C4-2B (cell line): ENCODE measurements around the gene CR1L.
"Not testable (repeated sequence)": the region's sequence is repeated elsewhere in the genome, so short reads cannot be mapped to it uniquely, and the experiment has no call there.

Source experiments
- ZFX ChIP-seq: fragments of 450-650 bp; IDR thresholded peaks from 2 replicates; pipeline ENCODE4 v1.6.1; 2017
- TF ChIP-seq, protein P1 (sequence below): fragments of 450-650 bp; conservative IDR thresholded peaks from 2 replicates; pipeline ENCODE4 v1.5.1; 2017; ENCODE audit warnings: mild to moderate bottlenecking

- TF ChIP-seq, protein P1, sequence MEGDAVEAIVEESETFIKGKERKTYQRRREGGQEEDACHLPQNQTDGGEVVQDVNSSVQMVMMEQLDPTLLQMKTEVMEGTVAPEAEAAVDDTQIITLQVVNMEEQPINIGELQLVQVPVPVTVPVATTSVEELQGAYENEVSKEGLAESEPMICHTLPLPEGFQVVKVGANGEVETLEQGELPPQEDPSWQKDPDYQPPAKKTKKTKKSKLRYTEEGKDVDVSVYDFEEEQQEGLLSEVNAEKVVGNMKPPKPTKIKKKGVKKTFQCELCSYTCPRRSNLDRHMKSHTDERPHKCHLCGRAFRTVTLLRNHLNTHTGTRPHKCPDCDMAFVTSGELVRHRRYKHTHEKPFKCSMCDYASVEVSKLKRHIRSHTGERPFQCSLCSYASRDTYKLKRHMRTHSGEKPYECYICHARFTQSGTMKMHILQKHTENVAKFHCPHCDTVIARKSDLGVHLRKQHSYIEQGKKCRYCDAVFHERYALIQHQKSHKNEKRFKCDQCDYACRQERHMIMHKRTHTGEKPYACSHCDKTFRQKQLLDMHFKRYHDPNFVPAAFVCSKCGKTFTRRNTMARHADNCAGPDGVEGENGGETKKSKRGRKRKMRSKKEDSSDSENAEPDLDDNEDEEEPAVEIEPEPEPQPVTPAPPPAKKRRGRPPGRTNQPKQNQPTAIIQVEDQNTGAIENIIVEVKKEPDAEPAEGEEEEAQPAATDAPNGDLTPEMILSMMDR: not testable (repeated sequence)
- TF ChIP-seq ZFX: not testable (repeated sequence)
These were observed 45.6 kb downstream of the CR1L start for GRCh38 chr1:207690551-207690950.
